Measurements from ENCODE around the gene STARD4.
A peak's percentile ranks its signal among the peaks of the same experiment; 100 is the strongest.

Gene STARD4

DNA sequence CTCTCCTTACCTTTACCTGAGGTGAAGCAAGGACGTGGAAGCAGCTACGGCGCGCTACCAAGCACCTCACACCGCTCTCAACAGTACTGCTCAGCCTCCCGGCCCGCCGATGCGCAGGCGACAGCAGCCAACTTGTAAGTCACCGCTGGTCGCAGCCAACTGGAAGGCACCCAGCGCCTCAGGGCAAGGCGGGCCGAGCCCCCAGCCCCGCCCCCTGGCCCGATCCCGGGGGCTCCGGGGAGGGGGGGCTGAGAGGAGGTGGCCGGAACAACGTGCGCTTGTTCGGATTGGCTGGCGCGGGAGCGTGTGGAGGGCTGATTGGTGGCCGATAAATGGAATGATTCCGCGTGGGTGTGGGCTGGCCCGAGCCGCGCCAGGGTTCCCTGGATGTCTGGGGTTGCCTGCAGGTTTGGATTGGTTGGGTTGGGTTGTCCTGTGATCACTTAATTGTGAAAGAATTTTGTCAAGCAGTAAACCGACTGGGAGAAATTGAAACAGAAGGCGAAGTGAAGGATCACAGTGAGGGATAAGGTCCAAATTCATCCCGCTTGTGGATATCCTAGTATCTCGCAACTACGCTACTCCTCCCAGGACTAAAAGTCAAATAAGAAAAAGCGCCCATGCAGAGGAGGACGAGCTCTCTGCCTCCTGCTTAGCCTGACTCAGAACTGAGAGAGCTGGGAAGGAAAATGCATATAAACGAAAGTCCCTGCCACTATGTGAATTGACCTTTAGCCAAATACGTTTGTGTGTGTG is at the start of gene STARD4:
Gene STARD4, minus strand, starts transcription at position 161 of the 756 bp plus-strand sequence. CDS start 5,102 bp downstream, outside the sequence.
- peak; percentile 95 for DNase-seq

GRCh38 chr5:111559680-111560079 is 47.3 kb upstream of the STARD4 start:
- no peak for DNase-seq

- DNase-seq, result no peak
Measured at GRCh38 chr5:111557686-111558085, 45.4 kb upstream of the STARD4 start.

GRCh38 chr5:111557111-111557510 is 44.8 kb upstream of the STARD4 start:
- no peak for DNase-seq

DNA sequence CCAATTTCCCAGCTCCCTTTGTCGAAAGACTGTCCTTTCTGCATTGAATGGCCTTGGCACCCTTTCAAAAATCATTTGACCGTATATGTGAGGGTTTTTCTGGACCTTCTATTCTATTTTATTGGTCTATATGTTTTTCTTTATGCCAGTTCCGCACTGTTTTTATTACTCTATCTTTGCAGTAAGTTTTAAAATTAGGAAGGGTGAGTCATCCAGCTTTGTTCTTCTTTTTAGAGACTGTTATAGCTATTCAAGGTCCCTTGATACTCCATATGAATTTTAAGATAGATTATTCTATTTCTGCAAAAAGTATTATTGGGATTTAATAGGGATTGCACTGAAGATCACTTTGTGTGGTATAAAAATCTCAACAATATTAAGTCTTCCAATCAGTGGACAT is 44.2 kb upstream of the STARD4 start:
- no peak for DNase-seq

DNA sequence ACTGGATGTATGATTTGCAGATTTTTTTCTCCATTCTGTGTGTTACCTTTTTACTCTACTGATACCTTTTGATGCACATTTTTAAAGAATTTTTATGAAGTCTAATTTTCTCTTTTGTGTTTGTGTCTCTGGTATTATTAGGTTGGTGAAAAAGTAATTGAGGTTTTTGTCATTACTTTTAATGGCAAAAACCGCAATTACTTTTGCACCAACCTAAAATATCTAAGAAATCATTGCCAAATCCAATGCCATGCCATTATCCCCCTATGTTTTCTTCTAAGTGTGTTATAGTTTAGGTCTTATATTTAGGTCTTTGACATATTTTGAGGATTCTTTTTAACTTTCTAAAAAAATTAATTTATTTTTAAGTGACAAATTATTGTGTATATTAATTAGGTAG is 43.4 kb upstream of the STARD4 start:
- DNase-seq, result no peak

DNA sequence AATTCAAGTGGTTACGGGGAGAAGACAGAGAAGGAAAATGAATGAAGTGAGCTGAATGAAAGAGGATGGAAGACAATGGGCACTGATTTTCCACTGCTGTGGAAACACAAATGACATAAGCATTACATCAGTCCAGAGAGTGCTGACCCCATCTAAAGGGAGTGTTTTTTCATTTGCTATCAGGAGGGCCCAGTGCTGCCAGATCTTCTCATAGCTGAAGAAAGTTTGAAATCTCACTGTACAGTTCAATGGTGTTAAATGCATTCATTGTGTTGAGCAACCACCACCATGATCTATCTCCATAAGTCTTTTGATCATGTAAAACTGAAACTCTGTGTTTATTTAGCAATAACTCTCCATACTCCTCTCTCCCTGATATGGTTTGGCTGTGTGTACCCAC is 41.5 kb upstream of the STARD4 start:
- DNase-seq, result no peak

- DNase-seq, result no peak
Measured at GRCh38 chr5:111552896-111553295, 40.6 kb upstream of the STARD4 start.

DNA sequence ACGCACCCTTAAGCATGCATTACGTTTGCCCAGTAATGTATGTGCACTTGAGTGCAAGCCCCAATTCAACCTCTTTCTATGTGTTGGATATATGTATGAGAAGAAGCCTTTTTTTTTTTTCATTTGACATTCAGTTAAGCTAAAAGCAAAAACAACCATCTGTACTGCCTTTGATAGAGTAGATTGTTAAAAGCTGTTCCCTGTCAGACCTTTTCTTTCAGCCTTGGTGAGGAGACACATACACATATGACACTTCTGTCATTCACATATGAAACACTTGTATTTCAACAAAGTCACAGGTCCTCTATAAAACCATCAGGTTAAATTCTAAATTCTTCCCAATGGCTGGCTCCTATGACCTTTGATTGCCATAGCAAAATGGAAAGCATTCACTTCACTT is 40.2 kb upstream of the STARD4 start:
- DNase-seq, result no peak

- DNase-seq, result no peak
Measured at GRCh38 chr5:111551569-111552275, 39.4 kb upstream of the STARD4 start.

DNA sequence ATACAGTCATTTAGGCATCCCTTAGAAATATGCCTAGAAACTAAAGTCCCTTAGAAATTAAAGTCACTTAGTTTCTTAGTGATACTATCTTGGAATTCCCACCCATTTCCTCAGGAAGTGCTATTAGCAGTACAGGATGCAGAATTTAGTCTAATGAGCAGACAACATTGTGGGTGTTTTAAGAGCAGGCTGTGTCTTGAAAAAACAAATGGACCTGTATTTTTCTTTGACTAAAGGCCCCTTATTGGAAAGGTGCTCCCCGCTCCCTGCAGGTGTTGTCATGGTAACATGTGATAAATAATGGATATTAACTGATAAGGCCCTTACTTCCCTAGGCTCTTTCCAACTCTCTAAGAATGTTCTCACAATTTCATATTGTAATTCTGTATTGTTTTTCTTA is 38.8 kb upstream of the STARD4 start:
- no peak for DNase-seq

- DNase-seq, result peak; percentile 77
Measured at GRCh38 chr5:111550282-111551020, 38.1 kb upstream of the STARD4 start.

- DNase-seq, result no peak
Measured at GRCh38 chr5:111548992-111549649, 36.8 kb upstream of the STARD4 start.

DNA sequence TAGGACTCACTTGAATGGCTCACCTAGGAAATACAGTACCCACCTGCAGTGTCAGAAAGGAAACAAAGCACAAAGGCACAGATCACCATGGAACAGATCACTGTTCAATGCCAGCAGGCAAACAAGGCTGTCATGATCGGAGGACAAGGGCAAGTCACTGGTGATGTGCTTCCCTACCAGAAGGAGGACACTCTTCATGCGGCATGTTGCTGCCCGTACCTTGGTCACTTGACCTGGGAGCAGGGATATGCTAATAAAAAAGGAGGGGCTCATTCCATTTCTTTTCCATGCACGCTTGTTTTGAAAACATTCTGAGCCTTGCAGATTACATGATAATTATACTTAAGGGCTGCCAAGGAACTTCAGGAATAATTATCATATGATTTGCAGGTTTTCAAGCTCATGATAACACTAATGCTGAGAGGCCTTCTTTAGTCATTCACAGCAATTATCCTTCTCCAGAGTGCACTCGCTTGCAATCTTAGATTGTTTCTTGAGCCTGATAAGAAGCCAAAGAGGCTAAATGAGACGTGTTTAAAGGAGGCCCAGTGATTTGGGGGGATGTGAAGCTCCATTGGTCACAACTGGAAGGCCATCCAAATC is 36.1 kb upstream of the STARD4 start:
- DNase-seq, result no peak

DNA sequence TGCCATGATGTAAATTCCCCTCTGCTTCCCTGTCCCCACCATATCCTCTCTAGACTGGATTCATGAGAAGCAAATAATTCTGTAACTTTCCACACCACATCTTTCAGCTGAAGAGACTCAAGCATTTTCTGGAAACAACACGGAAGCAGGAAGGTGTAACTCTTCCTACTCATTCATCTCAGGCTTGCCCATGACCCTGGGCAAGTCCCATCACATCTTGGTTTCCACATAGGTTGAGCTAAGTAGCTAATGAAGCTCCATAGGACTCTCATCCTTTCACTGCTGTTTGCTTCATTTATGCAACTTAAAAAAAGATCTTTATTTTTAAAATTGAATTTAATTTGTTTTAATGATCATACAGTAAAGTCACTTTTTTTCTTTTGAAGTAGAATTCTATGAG is 32.7 kb upstream of the STARD4 start:
- DNase-seq, result no peak

- DNase-seq, result no peak
Measured at GRCh38 chr5:111537141-111538024, 25.0 kb upstream of the STARD4 start.

DNA sequence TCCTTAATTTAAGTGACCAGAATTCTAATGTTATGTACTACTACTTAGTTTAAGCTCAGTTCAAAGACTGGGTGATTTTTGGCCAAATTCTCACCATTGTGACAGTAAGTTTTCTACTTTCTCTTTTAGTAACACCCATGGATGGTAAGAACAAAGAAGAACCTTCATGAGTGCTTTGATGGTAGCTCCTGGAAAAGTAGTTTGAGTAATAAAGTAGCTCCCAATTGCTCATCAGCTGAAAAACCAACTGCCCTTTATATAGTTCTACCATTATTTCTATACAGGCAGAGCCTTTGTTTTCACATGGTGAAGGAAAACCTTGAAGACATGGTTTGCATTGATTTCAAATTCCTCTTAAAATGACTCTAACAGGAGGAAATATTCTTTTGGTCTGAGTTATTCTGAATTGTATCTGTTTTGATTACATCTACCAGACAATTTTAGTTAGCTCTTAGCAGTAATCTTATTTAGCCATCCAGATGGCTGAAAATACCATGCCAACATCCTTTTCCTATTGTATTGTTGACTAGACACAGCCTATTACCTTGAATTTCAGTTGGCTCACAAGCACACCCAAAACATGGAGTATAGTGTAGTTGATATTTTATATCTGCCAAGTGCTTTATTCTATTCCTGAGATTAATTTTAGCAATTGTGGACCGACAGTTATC is 23.7 kb upstream of the STARD4 start:
- no peak for DNase-seq

DNA sequence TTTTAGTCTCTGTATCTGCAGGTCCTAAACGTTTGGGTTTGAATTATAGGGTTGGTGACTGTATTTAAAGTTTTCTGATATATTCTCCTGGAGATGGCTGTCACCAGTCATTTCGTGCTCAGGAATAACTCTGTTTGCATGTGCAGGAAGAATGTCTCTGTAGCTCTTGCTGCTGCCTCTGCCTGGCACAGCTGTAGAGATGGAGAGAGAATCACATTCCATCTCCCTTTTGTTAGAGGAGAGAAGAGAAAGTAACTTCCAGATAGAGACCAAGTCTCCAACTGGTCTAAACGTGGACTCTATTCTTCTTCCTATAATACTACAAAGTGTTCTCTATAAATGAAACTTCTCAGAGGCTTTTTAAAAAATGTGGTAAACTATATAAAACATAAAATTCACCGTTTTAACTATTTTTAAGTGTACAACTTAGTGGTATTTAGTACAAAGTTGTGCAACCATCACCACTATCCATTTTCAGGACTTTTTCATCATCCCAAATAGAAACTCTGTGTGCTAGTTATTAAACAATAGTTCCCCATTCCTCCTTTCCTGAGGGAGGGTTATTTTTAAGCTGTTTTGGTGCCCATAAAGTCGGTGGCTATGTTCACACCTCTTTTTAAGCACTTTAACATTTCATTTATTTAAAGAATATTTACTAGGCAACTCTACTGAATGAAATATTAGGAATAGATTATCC is 20.7 kb upstream of the STARD4 start:
- DNase-seq, result no peak

DNA sequence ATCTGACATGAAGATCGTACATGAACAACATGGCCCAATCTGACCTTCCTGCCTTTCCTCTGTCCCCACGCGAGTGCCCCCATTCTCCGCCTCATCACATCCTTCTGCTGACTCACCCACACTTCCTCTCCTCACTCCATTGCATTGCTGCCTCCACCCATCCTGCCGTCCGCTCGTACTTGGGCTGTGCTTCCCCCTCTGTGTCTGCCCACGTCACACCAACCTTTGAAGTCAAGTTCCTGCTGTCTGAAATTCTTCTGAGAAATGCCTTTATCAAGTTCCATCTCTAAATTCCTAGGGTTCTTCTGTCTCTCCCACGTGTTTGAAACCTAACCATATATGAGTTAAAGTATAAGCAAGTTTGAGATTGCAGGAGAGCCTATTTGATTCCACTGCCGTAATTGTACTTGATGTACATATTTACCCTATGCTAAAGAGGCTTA is 18.0 kb upstream of the STARD4 start:
- peak; percentile 92 for DNase-seq

- DNase-seq, result no peak
Measured at GRCh38 chr5:111528056-111528455, 15.7 kb upstream of the STARD4 start.
